PC-3 (cell line): ENCODE data around the gene OSBPL6. TPM values are rescaled to one million over a fixed set of nuclear protein-coding genes. Genes with fewer than 3 reads are reported as not detected.

Experiments used
- ATAC-seq: fragments of 200-7000 bp; cut with Tn5 transposase; 2 replicates; pipeline ENCODE4 v1.9.1; 2020; ENCODE audit warnings: mild to moderate bottlenecking, moderate library complexity
- BruUV-seq: library from RNA; stranded (reverse); fragments of 400-500 nt; replicated peaks from 2 replicates; lab custom pipeline; 2021; lab: Mats Ljungman, UMichigan
- CTCF ChIA-PET: fragments of 300-600 bp; sonication (Branson Sonifier 250); formaldehyde crosslinking; loops from one replicate; lab custom pipeline; 2022; ENCODE audit warnings: antibody characterized with exemption; lab: Charles Lee
- POLR2A ChIA-PET: fragments of 300-600 bp; sonication (Branson Sonifier 250); formaldehyde crosslinking; loops from one replicate; lab custom pipeline; 2022; ENCODE audit warnings: antibody characterized with exemption; ENCODE audit not compliant: unreplicated experiment; lab: Charles Lee
- DNase-seq: peaks from one replicate; pipeline ENCODE4 v3.0.0-alpha.2; 2015
- H2AFZ ChIP-seq: fragments of 300-600 bp; sonication (generic); 2 replicates; pipeline ENCODE4 v1.6.0; 2016; ENCODE audit warnings: antibody characterized with exemption, low read length
- H3F3A ChIP-seq: fragments of 300-600 bp; sonication (generic); one replicate; pipeline ENCODE4 v1.6.0; 2017; ENCODE audit warnings: antibody characterized with exemption, low read length, control low read depth, mild to moderate bottlenecking; ENCODE audit not compliant: unreplicated experiment
- H3K27ac ChIP-seq: fragments of 300-600 bp; sonication (generic); 2 replicates; pipeline ENCODE4 v1.5.1; 2016; ENCODE audit warnings: mild to moderate bottlenecking, low read length
- H3K27me3 ChIP-seq: fragments of 300-600 bp; sonication (generic); 2 replicates; pipeline ENCODE4 v1.6.1; 2016; ENCODE audit warnings: low read length, mixed read lengths
- H3K36me3 ChIP-seq: fragments of 300-600 bp; sonication (generic); 2 replicates; pipeline ENCODE4 v1.6.1; 2016; ENCODE audit warnings: low read depth, mixed run types, low read length, mixed read lengths
- H3K4me1 ChIP-seq: fragments of 300-600 bp; sonication (generic); 2 replicates; pipeline ENCODE4 v1.5.1; 2016; ENCODE audit warnings: low read length; ENCODE audit not compliant: insufficient read depth
- H3K4me2 ChIP-seq: fragments of 300-600 bp; sonication (generic); 2 replicates; pipeline ENCODE4 v1.6.0; 2016; ENCODE audit warnings: low read length
- H3K4me3 ChIP-seq: fragments of 300-600 bp; sonication (generic); 2 replicates; pipeline ENCODE4 v1.5.1; 2016; ENCODE audit warnings: mild to moderate bottlenecking, low read length, mixed read lengths
- H3K79me2 ChIP-seq: fragments of 300-600 bp; sonication (generic); 2 replicates; pipeline ENCODE4 v1.6.1; 2017; ENCODE audit warnings: low read length, mixed read lengths
- H3K9ac ChIP-seq: fragments of 300-600 bp; sonication (generic); 2 replicates; pipeline ENCODE4 v1.6.0; 2016; ENCODE audit warnings: mild to moderate bottlenecking, low read length
- H3K9me2 ChIP-seq: fragments of 300-600 bp; sonication (generic); replicated peaks from 2 replicates; pipeline ENCODE4 v1.6.1; 2016; ENCODE audit warnings: mixed run types, low read length, mixed read lengths
- H3K9me3 ChIP-seq: fragments of 300-600 bp; sonication (generic); 2 replicates; pipeline ENCODE4 v1.6.1; 2016; ENCODE audit warnings: low read length, mixed read lengths
- H4K20me1 ChIP-seq: fragments of 300-600 bp; sonication (generic); 2 replicates; pipeline ENCODE4 v1.6.1; 2016; ENCODE audit warnings: low read length, mixed read lengths
- EZH2 ChIP-seq: fragments of 300-600 bp; sonication (generic); IDR thresholded peaks from one replicate; pipeline ENCODE4 v1.6.1; 2017; ENCODE audit warnings: antibody characterized with exemption, mild to moderate bottlenecking, low read length; ENCODE audit not compliant: unreplicated experiment
- EZH2phosphoT487 ChIP-seq: fragments of 300-600 bp; sonication (generic); IDR thresholded peaks from 2 replicates; pipeline ENCODE4 v1.6.1; 2018; ENCODE audit warnings: mild to moderate bottlenecking, antibody characterized with exemption, low read length, borderline replicate concordance
- intact Hi-C: fragments of 100-400 bp; cut with micrococcal nuclease; formaldehyde crosslinking; loops from 2 replicates; pipeline ENCODE4 v1.9.0; 2023
- total RNA-seq: library from RNA; depleted of rRNA; stranded (reverse); fragments of >200 nt; gene quantifications from 2 replicates; pipeline ENCODE4 v1.2.3, GENCODE V29; 2014
- TF ChIP-seq, protein P1 (sequence below): fragments of 300-600 bp; sonication (generic); conservative IDR thresholded peaks from 2 replicates; pipeline ENCODE4 v1.5.1; 2017; ENCODE audit warnings: antibody characterized with exemption, low read depth, mild to moderate bottlenecking, low read length

Gene OSBPL6
- total RNA-seq, 1 experiment from 2014 or later, result 4.0 TPM

- H3K27ac ChIP-seq, result no peak overlapping the region
- no TSS peak for BruUV-seq
- ChIA-PET CTCF (no interaction called here), POLR2A (interaction anchor here (0.6 kb wide), 1 partner anchor 62 kb away, joined by 3 read pairs; no protein-coding TSS in a partner anchor)
- no peak for ATAC-seq
- DNase-seq, result no peak
- no peaks in the 10 kb centered on the region for H3K36me3 ChIP-seq
- H3K79me2 ChIP-seq, result no peaks in the 10 kb centered on the region
- intact Hi-C loops, result no loop called here
- no peaks in the 10 kb centered on the region for H3F3A ChIP-seq
- H3K9me3 ChIP-seq, result no peaks in the 10 kb centered on the region
- no peak overlapping the region for H2AFZ ChIP-seq
- peaks cover 14% of the 10 kb centered on the region for H3K4me1 ChIP-seq
- H3K9ac ChIP-seq, result no peak overlapping the region
- H4K20me1 ChIP-seq, result no peaks in the 10 kb centered on the region
- TF ChIP-seq EZH2phosphoT487 (no peak), EZH2 (no peak)
- TF ChIP-seq, protein P1, sequence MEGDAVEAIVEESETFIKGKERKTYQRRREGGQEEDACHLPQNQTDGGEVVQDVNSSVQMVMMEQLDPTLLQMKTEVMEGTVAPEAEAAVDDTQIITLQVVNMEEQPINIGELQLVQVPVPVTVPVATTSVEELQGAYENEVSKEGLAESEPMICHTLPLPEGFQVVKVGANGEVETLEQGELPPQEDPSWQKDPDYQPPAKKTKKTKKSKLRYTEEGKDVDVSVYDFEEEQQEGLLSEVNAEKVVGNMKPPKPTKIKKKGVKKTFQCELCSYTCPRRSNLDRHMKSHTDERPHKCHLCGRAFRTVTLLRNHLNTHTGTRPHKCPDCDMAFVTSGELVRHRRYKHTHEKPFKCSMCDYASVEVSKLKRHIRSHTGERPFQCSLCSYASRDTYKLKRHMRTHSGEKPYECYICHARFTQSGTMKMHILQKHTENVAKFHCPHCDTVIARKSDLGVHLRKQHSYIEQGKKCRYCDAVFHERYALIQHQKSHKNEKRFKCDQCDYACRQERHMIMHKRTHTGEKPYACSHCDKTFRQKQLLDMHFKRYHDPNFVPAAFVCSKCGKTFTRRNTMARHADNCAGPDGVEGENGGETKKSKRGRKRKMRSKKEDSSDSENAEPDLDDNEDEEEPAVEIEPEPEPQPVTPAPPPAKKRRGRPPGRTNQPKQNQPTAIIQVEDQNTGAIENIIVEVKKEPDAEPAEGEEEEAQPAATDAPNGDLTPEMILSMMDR, result no peak
- no peaks in the 10 kb centered on the region for H3K9me2 ChIP-seq
- no peak overlapping the region for H3K4me2 ChIP-seq
- no peaks in the 10 kb centered on the region for H3K27me3 ChIP-seq
- H3K4me3 ChIP-seq, result no peak overlapping the region
These were observed 100.8 kb downstream of the OSBPL6 start for GRCh38 chr2:178295115-178295514.

DNA sequence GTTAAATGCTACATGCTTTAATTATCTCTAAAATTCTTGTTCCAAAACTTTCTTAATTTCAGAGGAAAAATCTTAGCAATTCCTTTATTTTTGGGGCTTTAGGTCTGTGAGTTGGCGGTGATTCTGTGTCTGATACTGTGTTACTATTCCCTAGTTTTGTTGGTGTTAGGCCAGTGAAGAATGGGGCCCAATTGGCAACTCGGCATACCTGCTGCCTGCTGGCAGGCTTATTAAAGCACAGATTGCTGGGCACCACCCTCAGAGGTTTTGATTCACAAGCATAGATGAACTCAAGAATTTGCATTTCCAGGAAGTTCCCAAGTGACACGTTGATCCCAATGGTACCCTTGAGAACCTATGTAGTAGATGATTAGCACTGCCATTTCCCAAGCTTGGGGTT, 101.6 kb downstream of the OSBPL6 start:
- POLR2A ChIA-PET, result interaction anchor here (0.8 kb wide), 1 partner anchor 11 kb away, joined by 8 read pairs; no protein-coding TSS in a partner anchor
- CTCF ChIA-PET, result no interaction called here
- Histone ChIP-seq H3K4me1 (peaks cover 14% of the 10 kb centered on the region), H3K4me3 (no peak overlapping the region), H3K27ac (no peak overlapping the region), H3K27me3 (no peaks in the 10 kb centered on the region), H3K36me3 (no peaks in the 10 kb centered on the region), H3K4me2 (no peak overlapping the region), H3K9me2 (no peaks in the 10 kb centered on the region), H4K20me1 (no peaks in the 10 kb centered on the region), H3F3A (no peaks in the 10 kb centered on the region), H3K79me2 (no peaks in the 10 kb centered on the region), H3K9me3 (no peaks in the 10 kb centered on the region), H2AFZ (no peak overlapping the region), H3K9ac (no peak overlapping the region)
- no peak for ATAC-seq
- intact Hi-C loops, result no loop called here
- no peak for TF ChIP-seq EZH2
- no peak for DNase-seq
- no TSS peak for BruUV-seq

DNA sequence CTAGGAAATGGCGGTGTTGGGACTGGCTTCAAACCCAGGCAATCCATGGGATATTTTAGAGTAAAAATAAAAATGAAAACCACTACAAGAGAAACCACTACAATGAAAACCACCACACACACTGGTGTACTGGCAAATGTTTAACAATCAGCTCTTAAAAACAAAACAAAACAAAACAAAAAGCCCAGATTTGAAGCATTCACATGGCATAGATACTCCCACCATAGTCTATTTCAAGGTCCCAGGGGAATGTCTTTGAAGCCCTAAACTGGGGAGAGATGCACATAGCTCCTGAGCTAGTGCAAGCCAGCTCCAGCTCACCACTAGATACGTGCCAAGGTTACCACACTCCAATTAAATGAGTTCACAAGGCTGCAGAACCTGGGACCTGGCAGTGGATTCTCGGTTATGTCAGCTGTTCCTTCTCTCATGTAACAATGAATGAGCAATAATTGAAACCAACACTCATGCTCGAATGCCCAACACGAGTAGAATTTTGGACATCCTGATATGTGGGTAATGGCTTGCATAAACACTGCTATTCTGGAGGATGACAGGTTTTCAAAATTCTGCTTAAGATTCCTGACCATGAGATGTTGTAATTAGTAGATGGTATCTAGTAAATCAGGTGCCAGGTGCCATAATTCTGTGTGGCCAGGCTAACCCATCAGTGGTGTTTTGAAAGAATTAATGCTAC, 102.2 kb downstream of the OSBPL6 start:
- intact Hi-C loops, result no loop called here
- Histone ChIP-seq H3K27me3 (no peaks in the 10 kb centered on the region), H3K9me2 (no peaks in the 10 kb centered on the region), H3K9me3 (no peaks in the 10 kb centered on the region), H3F3A (no peaks in the 10 kb centered on the region), H3K4me1 (peaks cover 14% of the 10 kb centered on the region), H3K4me3 (no peak overlapping the region), H4K20me1 (no peaks in the 10 kb centered on the region), H3K9ac (no peak overlapping the region), H3K4me2 (no peak overlapping the region), H3K27ac (no peak overlapping the region), H3K36me3 (no peaks in the 10 kb centered on the region), H3K79me2 (no peaks in the 10 kb centered on the region), H2AFZ (no peak overlapping the region)
- CTCF ChIA-PET, result no interaction called here
- ATAC-seq (no peak), DNase-seq (no peak)
- TF ChIP-seq EZH2phosphoT487 (no peak), EZH2 (no peak)
- TF ChIP-seq, protein P1, result no peak
- BruUV-seq, result no TSS peak
- POLR2A ChIA-PET, result interaction anchor here (0.6 kb wide), 1 partner anchor 461 kb away, joined by 4 read pairs; no protein-coding TSS in a partner anchor
